ENCODE data around the gene MTHFSD. TPM values are rescaled to one million over a fixed set of nuclear protein-coding genes. Genes with fewer than 3 reads are reported as not detected.

MTHFSD gene
- total and polyA plus RNA-seq, 2 of the 8 experiments (the other 6 are each of a cell fraction or from before 2014, with no cell fraction given), result 7.1 to 9.8 TPM

- no peaks in the 10 kb centered on the region; the same call in none of the 2 replicates for H3K79me1 ChIP-seq (ENCODE audit: low read depth, low read length)
- H3K18ac ChIP-seq (ENCODE audit: extremely low read depth, low read length), result no peak overlapping the region
- H3K36me3 ChIP-seq (ENCODE audit: control insufficient read depth in 2 of 4, insufficient read depth in 4 of 4, low read length in 3 of 4), result peaks cover 0 to 12% (median 0%) of the 10 kb centered on the region in 4 experiments; a peak in 3 of 8 replicates
- 97% methylated on average over 7 of the region's 7 CpGs; no CpG with 5 or more reads in 1 of the 2 experiments for WGBS, 2 experiments (ENCODE audit: extremely low coverage in 1 of 2, insufficient coverage in 1 of 2, insufficient read length in 1 of 2, insufficient replicate concordance in 2 of 2, low coverage in 1 of 2, low lambda C conversion rate in 2 of 2, missing lambda C conversion rate in 1 of 2)
- H2BK15ac ChIP-seq (ENCODE audit: low read length), result no peak overlapping the region
- DNase-seq (ENCODE audit: low read depth in 1 of 2, low spot score in 2 of 2) (no peak), FAIRE-seq (no peak)
- peaks cover 0 to 1% of the 10 kb centered on the region in 2 experiments for H4K20me1 ChIP-seq (replicated peaks in 1 of 2; ENCODE audit: control insufficient read depth in 1 of 2, insufficient read depth in 2 of 2, low read length in 2 of 2)
- H3K9ac ChIP-seq (replicated peaks in 1 of 4; ENCODE audit: extremely low read depth in 1 of 4, low read depth in 3 of 4, low read length in 3 of 4), result no peak overlapping the region
- no peak overlapping the region for H2AFZ ChIP-seq (ENCODE audit: low read length)
- H3K56ac ChIP-seq (replicated peaks; ENCODE audit: insufficient read length, low read depth, low read length), result no peak overlapping the region
- H3K79me2 ChIP-seq (ENCODE audit: control insufficient read depth in 1 of 2, insufficient read depth in 2 of 2, low read length in 2 of 2), result no peaks in the 10 kb centered on the region; a peak in 1 of 4 replicates
- no peak overlapping the region for H4K8ac ChIP-seq (ENCODE audit: extremely low read depth, insufficient read depth, low read length)
- no peaks in the 10 kb centered on the region; the same call in 1 of the 2 replicates for H3K23me2 ChIP-seq (ENCODE audit: low read depth, low read length)
- no peak overlapping the region for H2BK5ac ChIP-seq (ENCODE audit: low read depth, low read length)
- POLR2A ChIA-PET (ENCODE audit: partially characterized antibody), result no interaction called here
- H3K4me3 ChIP-seq (ENCODE audit: extremely low read depth in 1 of 4, insufficient read depth in 2 of 4, low read depth in 3 of 4, low read length in 4 of 4), result no peak overlapping the region
- no peaks in the 10 kb centered on the region for H3K9me3 ChIP-seq (ENCODE audit: insufficient read depth in 2 of 2, low read depth in 1 of 2, low read length in 1 of 2)
- no peak overlapping the region for H2BK12ac ChIP-seq (ENCODE audit: low read depth, low read length)
- H3K27ac ChIP-seq (ENCODE audit: low read depth, low read length), result no peak overlapping the region
- no peak overlapping the region for H3K4me2 ChIP-seq (ENCODE audit: insufficient read depth in 1 of 2, low read depth in 2 of 2, low read length in 2 of 2)
- no peak overlapping the region for H3K23ac ChIP-seq (ENCODE audit: insufficient read length)
- H2BK20ac ChIP-seq (ENCODE audit: low read length), result no peak overlapping the region
- CTCF ChIA-PET (ENCODE audit: partially characterized antibody), result interaction anchor here (0.6 kb wide), 1 partner anchor 421 kb away, joined by 3 read pairs; no protein-coding TSS in a partner anchor
- H3K4me1 ChIP-seq (replicated peaks in 1 of 4; ENCODE audit: control insufficient read depth in 3 of 4, insufficient read depth in 4 of 4, low read length in 3 of 4), result no peaks in the 10 kb centered on the region; a peak in 1 of 7 replicates
- no peak overlapping the region for H4K5ac ChIP-seq (ENCODE audit: insufficient read length, low read depth, low read length)
- no peak overlapping the region for H2AK5ac ChIP-seq (ENCODE audit: low read depth, low read length)
- H4K91ac ChIP-seq (replicated peaks; ENCODE audit: insufficient read length, low read length), result no peak overlapping the region
- H3K14ac ChIP-seq (ENCODE audit: insufficient read length), result no peak overlapping the region
- H3K27me3 ChIP-seq (replicated peaks in 1 of 4; ENCODE audit: control insufficient read depth in 3 of 4, extremely low read depth in 1 of 4, insufficient read depth in 3 of 4, low read length in 3 of 4), result no peaks in the 10 kb centered on the region
- H2BK120ac ChIP-seq (replicated peaks; ENCODE audit: low read depth, low read length), result no peak overlapping the region
- no peak overlapping the region for H3K4ac ChIP-seq (replicated peaks; ENCODE audit: insufficient read length, low read depth, low read length)
- TF ChIP-seq EGR1 (IDR thresholded peaks at IDR 0.05; ENCODE audit: borderline replicate concordance, low read depth, low read length) (no peak), POU5F1 (IDR thresholded peaks at IDR 0.05; ENCODE audit: low read depth, low read length) (no peak), FOSL1 (IDR thresholded peaks at IDR 0.05; ENCODE audit: insufficient read depth, low read depth, low read length) (no peak), SIX5 (IDR thresholded peaks at IDR 0.05; ENCODE audit: low read depth, low read length) (no peak), SIN3A (conservative IDR thresholded peaks at IDR 0.05 in 1 of 2, IDR thresholded peaks at IDR 0.05 in 1 of 2; ENCODE audit: low read depth in 1 of 2, low read length in 2 of 2) (no peak), EZH2 (IDR thresholded peaks at IDR 0.05; ENCODE audit: low read depth, low read length, severe bottlenecking) (no peak), TAF1 (IDR thresholded peaks at IDR 0.05; ENCODE audit: low read depth, low read length) (no peak), PHF8 (conservative IDR thresholded peaks at IDR 0.05; ENCODE audit: low read depth, low read length) (no peak), ATF2 (IDR thresholded peaks at IDR 0.05; ENCODE audit: low read length) (no peak), KDM5A (IDR thresholded peaks at IDR 0.05; ENCODE audit: low read length) (no peak), SP4 (IDR thresholded peaks at IDR 0.05; ENCODE audit: low read length) (no peak), CHD1 (IDR thresholded peaks at IDR 0.05; ENCODE audit: low read depth, low read length) (no peak), HDAC2 (IDR thresholded peaks at IDR 0.05; ENCODE audit: borderline replicate concordance in 1 of 2, low read depth in 2 of 2, low read length in 2 of 2) (no peak)
These were observed 5.2 kb downstream of the MTHFSD start for GRCh38 chr16:86549893-86550190.

Measured in H1 (cell line).